HG02943 (cell line): ENCODE data around the gene CBFB.

Source experiments
- ATAC-seq: cut with Tn5 transposase; IDR thresholded peaks from one replicate; pipeline ENCODE4 v1.9.1; 2021; ENCODE audit warnings: mild to moderate bottlenecking, low read depth, moderate library complexity; ENCODE audit not compliant: unreplicated experiment

CBFB gene

DNA sequence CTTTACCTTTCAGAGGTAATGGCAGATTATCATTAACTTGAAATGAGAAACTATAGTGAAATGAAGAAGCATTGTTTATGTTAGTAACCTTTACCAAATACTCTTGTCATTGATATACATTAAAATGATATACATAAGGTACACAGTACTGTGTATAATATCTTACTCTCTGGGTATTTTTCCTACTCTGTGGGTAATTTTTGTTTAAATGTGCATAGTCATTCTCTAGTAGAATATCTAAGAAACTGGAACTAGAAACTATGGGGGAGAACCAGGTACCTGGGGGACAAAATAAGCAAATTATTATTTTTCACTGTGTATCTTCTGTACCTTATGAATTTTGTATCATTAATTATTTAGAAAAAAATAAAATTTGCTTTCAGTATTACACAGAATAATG lies 60.2 kb downstream of the CBFB start:
- no peak for ATAC-seq

DNA sequence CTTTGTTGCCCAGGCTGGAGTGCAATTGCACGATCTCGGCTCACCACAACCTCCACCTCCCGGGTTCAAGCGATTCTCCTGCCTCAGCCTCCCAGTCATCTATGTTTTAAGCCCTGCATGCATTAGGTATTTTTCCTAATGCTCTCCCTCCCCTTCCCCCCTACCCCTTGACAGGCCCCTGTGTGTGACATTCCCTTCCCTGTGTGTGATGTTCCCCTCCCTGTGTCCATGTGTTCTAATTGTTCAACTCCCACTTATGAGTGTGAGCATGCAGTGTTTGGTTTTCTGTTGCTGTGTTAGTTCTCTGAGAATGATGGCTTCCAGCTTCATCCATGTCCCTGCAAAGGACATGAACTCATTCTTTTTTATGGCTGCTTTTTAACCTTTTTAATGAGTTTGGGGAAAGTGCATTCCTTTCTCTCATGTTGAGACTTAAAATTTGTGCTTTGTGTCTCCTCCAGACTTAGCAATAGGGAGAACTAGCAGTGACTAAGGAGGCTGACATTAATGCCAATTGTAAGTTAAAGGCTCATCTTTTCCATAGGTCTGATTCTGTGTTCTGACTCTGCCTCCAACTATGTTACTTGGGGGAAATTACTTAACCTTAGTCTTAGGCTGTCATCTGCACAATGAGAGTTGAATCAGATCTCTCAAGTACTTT lies 63.1 kb downstream of the CBFB start:
- no peak for ATAC-seq

DNA sequence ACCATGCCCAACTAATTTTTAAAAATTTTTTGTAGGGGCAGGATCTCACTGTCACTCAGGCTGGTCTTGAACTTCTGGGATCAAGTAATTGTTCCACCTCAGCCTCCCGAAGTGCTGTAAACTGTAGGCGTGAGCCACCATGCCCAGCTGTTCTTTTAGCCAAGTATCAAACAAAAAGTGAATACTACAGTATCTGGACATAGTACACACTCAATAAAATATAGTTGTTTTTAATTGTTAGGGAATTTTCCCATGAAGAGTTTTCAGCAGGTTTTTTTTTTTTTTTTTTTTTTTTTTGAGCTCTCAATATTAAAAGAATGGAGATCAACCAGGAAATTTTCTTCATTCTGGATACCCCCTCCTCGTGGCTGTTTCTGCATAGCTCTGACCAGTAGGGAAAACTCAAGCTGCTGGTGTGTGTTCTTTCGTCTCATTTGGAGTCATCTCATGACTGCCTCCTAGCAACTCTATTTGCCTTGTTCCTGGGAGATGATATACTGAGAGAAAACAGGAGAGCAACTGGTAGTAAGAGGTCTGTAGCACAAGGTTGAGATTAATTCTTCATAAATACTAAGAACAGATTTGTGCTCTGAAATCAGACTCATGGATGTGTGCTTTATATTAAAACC lies 64.3 kb downstream of the CBFB start:
- ATAC-seq: no peak

DNA sequence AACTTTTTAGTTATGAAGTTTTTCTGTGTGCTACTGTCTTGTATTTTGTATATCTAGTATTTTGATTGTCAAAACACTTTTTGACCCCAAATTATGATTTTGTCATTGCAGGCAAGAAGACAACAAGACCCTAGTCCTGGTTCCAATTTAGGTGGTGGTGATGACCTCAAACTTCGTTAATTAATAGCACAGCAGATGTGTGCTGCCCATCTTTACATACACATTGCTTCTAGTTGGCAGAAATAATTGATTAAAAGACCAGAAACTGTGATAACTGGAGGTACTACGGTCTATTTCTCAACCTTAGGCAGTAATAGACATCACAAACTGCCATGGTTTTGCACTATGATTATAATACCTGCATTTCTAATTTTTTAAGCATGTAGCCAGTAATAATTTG lies 69.7 kb downstream of the CBFB start:
- ATAC-seq: no peak

GRCh38 chr16:67100569-67101310 lies 71.8 kb downstream of the CBFB start:
- no peak for ATAC-seq

- no peak for ATAC-seq
Observed at GRCh38 chr16:67101311-67102082, 72.5 kb downstream of the CBFB start.

GRCh38 chr16:67104061-67104460 lies 75.1 kb downstream of the CBFB start:
- no peak for ATAC-seq

- no peak for ATAC-seq
Observed at GRCh38 chr16:67104845-67105244, 75.9 kb downstream of the CBFB start.

DNA sequence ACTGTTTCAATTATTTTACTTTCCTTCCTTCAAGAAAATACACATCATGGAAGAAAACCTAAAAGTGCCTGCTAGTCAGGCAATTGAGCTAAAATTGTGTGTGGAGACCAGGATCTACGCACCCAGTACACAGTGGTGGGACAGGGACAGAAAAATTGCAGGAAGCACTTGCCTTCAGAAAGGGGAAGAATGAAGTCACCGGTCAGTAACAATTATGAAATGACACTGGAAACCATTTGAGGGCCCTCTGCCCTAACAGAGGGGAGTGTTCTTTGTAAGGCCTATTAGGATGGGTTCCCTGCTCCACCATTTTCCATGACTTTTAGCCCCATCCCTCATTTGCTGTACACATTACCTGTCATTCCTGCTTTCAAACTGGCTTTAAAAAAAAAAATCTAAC lies 76.3 kb downstream of the CBFB start:
- no peak for ATAC-seq

DNA sequence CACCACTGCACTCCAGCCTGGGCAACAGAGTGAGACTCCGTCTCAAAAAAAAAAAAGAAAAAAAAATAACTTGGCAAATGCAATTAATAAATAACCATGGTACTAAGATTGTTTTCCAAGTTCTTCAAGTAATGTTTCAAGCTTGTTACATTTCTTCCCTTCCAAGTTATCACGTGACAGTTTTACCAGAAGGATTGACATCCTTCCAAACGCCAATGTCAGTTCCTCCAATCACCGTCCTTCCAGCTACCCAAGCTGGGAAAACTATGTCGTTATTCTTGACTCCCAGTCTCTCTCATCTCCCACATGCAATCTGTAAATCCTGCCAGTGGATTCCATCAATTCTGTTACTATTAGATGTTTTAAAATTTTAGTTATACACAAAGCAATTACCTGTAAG lies 76.9 kb downstream of the CBFB start:
- no peak for ATAC-seq

GRCh38 chr16:67108489-67108888 lies 79.5 kb downstream of the CBFB start:
- no peak for ATAC-seq

- ATAC-seq: no peak
Observed at GRCh38 chr16:67108931-67109406, 80.0 kb downstream of the CBFB start.

- peak; percentile 77 for ATAC-seq
Observed at GRCh38 chr16:67109407-67110135, 80.6 kb downstream of the CBFB start, which contains the start of gene PHAF1. TSS of gene PHAF1 (plus strand) at chr16:67109941. CDS start at chr16:67110176, 235 bp downstream.

GRCh38 chr16:67111951-67112444 lies 83.0 kb downstream of the CBFB start:
- ATAC-seq: no peak

DNA sequence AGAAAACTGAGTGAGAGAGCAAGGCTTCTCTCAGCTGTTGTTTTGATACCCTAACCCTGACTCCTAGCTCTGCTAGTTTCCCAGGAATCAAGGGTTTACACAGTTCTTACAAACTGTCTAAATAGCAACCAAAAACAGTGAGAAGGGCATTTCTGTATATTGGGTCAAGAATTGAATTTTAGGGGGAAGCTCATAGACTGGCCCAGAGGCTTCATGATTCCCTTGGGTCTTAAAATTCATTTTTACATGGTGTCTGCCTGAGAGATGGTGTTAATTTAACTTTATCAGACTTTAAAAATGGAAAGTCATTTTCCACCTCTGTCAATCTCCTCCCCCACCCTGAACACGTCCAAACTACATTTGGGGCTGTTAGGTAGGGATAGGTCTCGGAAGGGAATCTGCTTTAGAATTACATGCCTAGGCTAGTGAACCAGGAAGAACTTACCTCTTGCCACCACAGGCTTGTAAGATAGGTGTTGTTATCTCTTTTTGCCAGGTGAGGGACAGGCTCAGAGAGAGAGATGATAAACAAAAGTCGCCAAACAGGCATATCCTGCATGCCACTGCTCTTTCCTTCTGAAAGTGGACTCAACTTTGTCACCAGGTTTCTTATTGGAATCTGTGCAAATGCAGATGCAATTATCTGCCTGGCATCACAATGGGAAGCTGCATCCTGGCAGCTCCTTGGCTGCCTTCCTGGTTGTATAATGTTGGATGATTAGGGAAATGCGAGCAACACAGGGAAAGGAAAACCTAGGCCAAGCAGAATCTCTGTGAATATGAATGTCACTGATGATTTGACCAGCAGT lies 83.8 kb downstream of the CBFB start:
- no peak for ATAC-seq

GRCh38 chr16:67114793-67115192 lies 85.8 kb downstream of the CBFB start:
- ATAC-seq: no peak

DNA sequence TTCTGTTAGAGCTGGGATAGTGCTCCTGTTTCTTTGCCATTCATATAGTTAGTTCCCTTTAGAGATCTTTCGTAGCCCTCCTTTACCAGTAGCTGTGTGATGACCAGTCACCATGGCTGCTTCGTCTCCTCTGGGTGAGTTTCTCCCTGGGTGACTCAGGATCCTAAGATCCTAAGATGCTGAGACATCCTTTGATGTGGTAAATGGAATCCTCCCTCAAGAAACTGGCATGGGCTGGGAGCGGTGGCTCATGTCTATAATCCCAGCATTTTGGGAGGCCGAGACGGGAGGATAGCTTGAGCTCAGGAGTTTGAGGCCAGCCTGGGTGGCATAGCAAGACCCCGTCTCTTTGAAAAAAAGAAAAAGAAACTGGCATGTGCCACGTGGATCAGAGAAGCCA lies 86.7 kb downstream of the CBFB start:
- ATAC-seq: no peak

- ATAC-seq: no peak
Observed at GRCh38 chr16:67116388-67117311, 87.7 kb downstream of the CBFB start.
